Central memory CD8-positive, alpha-beta T cell (primary cell): ENCODE data around the gene SUMF1.

ENCODE experiments used
- ATAC-seq: fragments of 150-1000 bp; cut with Tn5 transposase; replicated peaks from 2 replicates; pipeline ENCODE4 v1.10.0; 2022; ENCODE audit warnings: mild to moderate bottlenecking, moderate FRiP score, moderate number of reproducible peaks; ENCODE audit not compliant: poor library complexity, severe bottlenecking; ENCODE audit errors: extremely low read depth
- DNase-seq, 2 donors: peaks; one replicate each; pipeline ENCODE4 v3.0.0; 2021; ENCODE audit warnings: low spot score in 2 of 2
- H3K27ac Mint-ChIP-seq: one replicate; pipeline ENCODE4 v1.8.0; 2022; ENCODE audit warnings: low read depth, mild to moderate bottlenecking, moderate library complexity, mixed read lengths
- H3K27me3 Mint-ChIP-seq: one replicate; pipeline ENCODE4 v1.8.0; 2022; ENCODE audit warnings: mixed read lengths
- H3K36me3 Mint-ChIP-seq: one replicate; pipeline ENCODE4 v1.8.0; 2022; ENCODE audit warnings: mild to moderate bottlenecking, moderate library complexity, mixed read lengths; ENCODE audit not compliant: insufficient read depth
- H3K4me1 Mint-ChIP-seq: one replicate; pipeline ENCODE4 v1.8.0; 2022; ENCODE audit warnings: mixed read lengths
- H3K4me3 Mint-ChIP-seq: one replicate; pipeline ENCODE4 v1.8.0; 2022; ENCODE audit warnings: mild to moderate bottlenecking, moderate library complexity, mixed read lengths
- H3K9me3 Mint-ChIP-seq: one replicate; pipeline ENCODE4 v1.8.0; 2022; ENCODE audit warnings: mixed read lengths

The SUMF1 gene

DNA sequence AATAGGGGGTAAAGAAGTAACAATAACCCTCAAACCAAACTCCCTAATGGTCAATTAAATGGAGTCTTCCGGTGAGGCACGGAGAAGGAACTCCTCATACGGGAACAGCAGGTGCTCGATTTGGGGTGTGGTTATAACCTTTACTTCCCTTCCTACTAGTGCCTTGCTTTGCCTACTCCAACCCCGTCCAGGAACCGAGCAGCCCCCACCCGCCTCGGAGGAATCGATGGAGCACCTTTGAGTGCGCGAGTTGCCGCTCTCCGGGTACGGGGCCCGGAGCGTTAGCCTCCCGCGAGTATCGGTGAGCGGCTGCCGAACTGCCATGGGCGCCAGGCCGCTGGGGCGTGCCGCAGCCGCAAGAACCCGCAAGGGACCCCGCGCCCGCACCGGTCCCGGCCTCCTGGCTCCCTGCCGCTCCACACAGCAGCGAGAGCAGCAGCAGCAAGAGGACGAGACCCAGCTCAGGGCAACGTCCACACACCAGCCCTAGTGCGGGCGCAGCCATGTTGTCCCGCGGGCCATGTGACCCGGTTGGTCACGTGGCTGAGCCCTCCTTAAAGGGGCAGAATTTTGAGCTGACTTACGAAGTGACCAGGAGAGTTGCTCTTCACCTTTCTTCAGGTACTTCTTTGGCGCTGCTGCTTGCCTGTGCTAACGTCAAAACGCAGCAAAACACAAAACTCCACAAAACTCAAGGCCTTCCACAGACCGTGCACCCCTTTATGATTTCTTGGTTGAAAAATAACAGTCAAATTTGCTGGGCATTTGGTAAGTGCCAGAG, at the start of gene SUMF1:
Gene SUMF1 (minus strand): TSS at position 529 of the 781 bp plus-strand sequence. CDS start 24 bp downstream, at position 505.
- Mint-ChIP-seq H3K4me1 (peaks cover 12% of the 10 kb centered on the region), H3K27me3 (peaks cover 4% of the 10 kb centered on the region), H3K36me3 (peaks cover 5% of the 10 kb centered on the region), H3K27ac (peak within 1 kb of the TSS; percentile 89), H3K9me3 (no peaks in the 10 kb centered on the region), H3K4me3 (peak within 1 kb of the TSS; percentile 85)
- DNase-seq (peak; percentile 52 to 53), ATAC-seq (peak; percentile 98)

DNA sequence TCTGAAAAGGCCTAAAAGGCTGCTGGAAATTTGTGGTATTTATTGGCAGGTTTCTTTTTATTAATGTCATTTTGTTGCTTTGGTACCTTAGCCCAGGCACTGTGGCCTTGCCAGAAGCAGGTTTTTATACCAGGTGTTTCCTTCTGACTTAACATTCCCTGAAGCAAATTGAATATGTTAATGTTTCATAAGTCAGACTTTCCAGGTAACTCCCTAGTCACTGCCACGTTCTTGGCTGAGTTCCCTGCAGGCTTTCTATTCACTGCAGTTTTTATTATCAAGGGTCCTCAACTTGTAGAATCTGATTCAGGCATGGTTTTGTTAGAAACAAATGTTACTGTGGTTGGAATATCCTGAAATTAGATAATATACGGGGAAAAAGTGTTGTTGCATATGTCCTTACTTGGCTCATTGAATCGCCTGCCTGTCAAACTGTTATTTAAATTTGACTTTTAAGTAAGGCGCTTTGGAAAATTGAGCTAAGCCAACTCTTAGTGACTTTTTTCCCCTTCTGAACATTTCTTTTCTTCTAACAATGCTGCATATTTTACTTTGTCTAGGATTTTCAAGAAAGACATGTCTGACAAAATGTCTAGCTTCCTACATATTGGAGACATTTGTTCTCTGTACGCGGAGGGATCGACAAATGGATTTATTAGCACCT, 49.0 kb upstream of the SUMF1 start:
- Mint-ChIP-seq H3K27me3 (no peaks in the 10 kb centered on the region), H3K27ac (peak overlapping the region; percentile 38), H3K4me1 (peaks cover 25% of the 10 kb centered on the region), H3K9me3 (no peaks in the 10 kb centered on the region), H3K36me3 (peaks cover 2% of the 10 kb centered on the region), H3K4me3 (no peak overlapping the region)
- ATAC-seq = no peak
- no peak for DNase-seq

DNA sequence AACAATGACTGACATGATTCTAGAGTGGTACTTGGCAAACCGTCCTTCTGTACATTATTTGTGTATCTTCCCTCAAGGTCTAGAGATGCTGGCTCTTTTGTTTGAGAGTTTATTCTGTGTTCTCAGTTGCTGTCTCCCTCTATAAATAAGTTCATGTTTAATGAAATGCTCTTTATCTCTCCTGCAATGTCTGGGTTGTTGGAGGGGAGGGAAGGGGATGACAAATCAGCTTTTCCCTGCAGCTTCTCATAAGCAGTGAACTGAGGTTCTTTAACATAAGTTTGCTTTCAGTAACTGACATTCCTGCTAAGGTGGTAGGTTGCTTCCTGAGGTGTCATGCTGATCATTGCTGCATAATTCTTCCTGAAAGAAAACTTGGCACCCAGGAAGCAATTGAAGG, 47.8 kb upstream of the SUMF1 start:
- Mint-ChIP-seq H3K4me1 (peaks cover 36% of the 10 kb centered on the region), H3K4me3 (no peak overlapping the region), H3K27me3 (no peaks in the 10 kb centered on the region), H3K36me3 (peaks cover 5% of the 10 kb centered on the region), H3K9me3 (no peaks in the 10 kb centered on the region), H3K27ac (no peak overlapping the region)
- ATAC-seq (no peak), DNase-seq (no peak)

DNA sequence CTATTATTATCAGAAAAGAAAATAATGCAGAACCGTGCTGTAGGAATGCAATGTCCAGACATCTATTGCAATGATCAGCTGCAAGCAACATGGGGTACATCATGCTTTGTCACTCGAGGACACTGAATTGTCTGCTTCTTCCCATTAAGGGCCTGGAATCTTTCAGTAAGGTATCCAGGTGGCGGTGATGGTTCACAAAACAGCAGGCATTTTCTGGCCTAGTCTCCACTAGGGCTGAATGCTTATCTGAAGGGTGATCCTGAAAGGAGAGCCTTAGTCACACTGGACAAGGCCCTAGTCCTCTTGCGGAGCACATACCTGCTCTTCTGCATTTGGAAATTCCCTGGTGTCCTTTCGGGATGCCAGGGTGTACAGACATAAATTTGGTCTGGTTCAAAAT, 47.3 kb upstream of the SUMF1 start:
- no peak for ATAC-seq
- H3K4me1 Mint-ChIP-seq = peaks cover 34% of the 10 kb centered on the region
- DNase-seq = no peak
- H3K4me3 Mint-ChIP-seq = no peak overlapping the region
- peaks cover 5% of the 10 kb centered on the region for H3K36me3 Mint-ChIP-seq
- H3K27ac Mint-ChIP-seq = no peak overlapping the region
- no peaks in the 10 kb centered on the region for H3K9me3 Mint-ChIP-seq
- no peaks in the 10 kb centered on the region for H3K27me3 Mint-ChIP-seq

DNA sequence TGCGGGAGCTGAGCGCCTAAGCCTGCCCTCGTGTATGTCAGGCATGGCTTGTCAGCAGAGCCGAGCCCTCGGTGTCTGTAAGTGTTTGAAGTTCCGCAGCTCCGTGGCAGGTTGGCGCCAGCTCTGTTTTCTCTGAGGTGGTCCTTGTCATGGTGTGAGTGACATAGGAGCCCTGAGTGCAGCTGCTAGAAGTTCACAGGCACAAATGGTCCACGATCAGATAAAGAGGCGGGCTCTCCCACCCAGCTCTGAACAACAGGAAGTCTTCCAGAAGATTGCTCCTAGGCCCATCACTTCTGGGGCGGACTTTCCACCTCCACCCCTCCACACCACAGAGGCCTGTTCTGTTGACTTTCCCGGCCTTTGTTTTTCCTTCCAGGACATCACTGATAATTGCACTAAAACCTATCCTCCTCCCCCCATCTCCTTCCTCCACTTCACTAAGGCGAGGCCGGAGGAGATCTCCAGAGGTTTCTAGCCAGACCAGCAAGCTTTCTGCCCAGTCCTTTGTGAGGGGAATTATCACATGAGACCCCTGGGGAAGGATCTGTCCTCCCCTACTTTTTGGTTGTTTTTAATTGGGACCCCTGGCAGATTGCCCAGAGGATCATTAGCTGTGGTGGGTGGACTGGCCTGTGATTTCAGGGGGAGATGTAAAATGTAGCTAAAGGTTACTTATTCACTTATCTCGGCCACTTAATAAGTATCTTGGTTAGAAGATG, 46.0 kb upstream of the SUMF1 start:
- ATAC-seq = no peak

DNA sequence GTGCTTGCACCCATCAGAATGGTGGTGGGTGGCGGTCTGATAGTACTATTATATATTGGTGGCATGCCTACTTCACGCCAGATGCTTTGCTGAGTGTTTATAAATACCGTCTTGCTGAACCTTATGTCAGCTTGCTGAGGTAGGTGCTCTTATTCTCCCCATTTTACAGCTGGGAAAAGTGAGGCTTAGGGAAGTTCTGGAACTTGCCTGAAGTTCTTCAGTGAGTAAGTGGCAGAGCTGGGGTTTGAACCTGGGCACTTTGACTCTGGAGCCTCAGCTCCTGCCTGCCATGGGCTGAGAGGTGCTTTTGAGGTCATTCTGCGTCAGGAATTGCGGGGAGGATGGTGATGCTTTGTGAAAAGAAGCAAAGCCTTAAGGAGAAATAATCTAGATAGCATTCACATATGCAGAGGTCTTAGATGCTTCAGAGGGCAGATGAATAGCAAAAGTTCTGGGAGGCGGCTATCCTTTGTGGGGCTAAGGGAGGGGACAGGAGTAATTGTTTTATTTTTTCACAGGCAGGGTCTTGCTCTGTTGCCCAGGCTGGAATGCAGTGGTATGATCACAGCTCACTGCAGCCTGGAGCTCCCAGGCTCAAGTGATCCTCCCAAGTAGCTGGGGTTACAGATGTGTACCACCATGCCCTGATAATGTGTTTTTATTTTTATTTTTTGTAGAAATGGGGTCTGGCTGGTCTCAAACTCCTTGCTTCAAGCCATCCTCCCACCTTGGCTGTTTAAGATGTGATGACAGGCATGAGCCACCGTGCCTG, 44.6 kb upstream of the SUMF1 start:
- no peak overlapping the region for H3K27ac Mint-ChIP-seq
- H3K4me3 Mint-ChIP-seq = no peak overlapping the region
- DNase-seq = no peak
- H3K4me1 Mint-ChIP-seq = peaks cover 27% of the 10 kb centered on the region
- peaks cover 4% of the 10 kb centered on the region for H3K36me3 Mint-ChIP-seq
- no peaks in the 10 kb centered on the region for H3K9me3 Mint-ChIP-seq
- H3K27me3 Mint-ChIP-seq = no peaks in the 10 kb centered on the region
- ATAC-seq = no peak

More for the DNA sequence above, 46.0 kb upstream of the SUMF1 start:
- Mint-ChIP-seq H3K4me1 (peaks cover 24% of the 10 kb centered on the region), H3K9me3 (no peaks in the 10 kb centered on the region), H3K27ac (no peak overlapping the region), H3K36me3 (peaks cover 5% of the 10 kb centered on the region), H3K4me3 (no peak overlapping the region), H3K27me3 (no peaks in the 10 kb centered on the region)
- DNase-seq = no peak

DNA sequence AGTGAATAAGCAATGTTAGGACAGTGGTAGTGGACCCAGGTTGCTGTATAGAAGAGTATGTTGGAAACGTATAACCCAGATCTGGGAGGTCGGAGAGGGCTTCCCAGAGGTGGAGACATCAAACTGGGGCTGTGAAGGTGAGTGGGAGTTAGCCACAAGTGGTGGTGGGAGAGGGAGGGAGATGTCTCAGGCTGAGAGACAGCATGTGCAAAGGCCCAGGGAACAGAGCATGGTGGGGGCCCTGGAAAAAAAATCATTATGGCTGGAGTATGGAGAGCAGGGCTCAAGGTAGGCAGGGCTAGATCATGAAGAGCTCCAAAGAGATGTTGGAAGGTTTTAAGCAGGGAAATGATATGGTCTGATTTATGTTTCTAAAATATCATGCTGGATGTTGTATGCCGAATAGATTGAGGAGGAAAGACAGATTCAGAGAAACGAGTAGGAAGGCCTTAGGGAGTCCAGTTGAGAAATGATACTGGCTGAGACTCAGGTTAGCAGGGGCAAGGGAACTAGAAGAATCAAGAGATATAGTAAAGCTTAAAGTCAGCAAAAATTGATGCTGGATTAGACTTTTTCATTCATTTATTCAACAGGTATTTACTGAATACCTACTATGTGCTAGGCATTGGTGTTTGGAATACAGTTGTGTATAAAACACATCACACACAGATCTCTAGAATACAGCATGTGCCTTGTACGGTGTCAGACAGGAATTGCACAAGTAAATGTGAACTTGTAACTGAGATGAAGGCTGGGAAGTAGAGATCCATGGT, 43.1 kb upstream of the SUMF1 start:
- ATAC-seq (no peak), DNase-seq (no peak)
- H3K4me3 Mint-ChIP-seq = no peak overlapping the region
- no peaks in the 10 kb centered on the region for H3K9me3 Mint-ChIP-seq
- H3K36me3 Mint-ChIP-seq = peaks cover 4% of the 10 kb centered on the region
- no peak overlapping the region for H3K27ac Mint-ChIP-seq
- no peaks in the 10 kb centered on the region for H3K27me3 Mint-ChIP-seq
- H3K4me1 Mint-ChIP-seq = peaks cover 41% of the 10 kb centered on the region

DNA sequence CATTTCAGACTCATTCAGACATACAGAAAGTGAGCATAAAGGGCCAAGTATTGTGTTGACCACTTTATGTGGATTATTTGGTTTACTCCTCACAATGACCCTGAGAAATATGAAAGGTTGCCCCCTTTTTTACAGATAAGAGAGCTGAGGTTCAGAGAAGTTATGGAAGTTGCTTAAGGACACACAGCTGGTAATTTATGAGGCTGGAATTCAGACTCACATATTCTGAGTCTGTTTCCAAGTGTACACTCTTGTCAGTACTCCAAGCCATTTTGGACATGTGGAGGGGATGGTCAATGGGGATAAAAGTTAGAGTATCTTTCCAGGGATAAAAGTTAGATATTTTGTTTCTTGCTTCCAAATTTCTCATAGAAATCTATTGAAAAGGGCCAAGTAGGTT, 42.0 kb upstream of the SUMF1 start:
- Mint-ChIP-seq H3K4me1 (peaks cover 52% of the 10 kb centered on the region), H3K36me3 (peaks cover 4% of the 10 kb centered on the region), H3K27me3 (no peaks in the 10 kb centered on the region), H3K4me3 (no peak overlapping the region), H3K27ac (no peak overlapping the region), H3K9me3 (no peaks in the 10 kb centered on the region)
- DNase-seq (no peak), ATAC-seq (no peak)

DNA sequence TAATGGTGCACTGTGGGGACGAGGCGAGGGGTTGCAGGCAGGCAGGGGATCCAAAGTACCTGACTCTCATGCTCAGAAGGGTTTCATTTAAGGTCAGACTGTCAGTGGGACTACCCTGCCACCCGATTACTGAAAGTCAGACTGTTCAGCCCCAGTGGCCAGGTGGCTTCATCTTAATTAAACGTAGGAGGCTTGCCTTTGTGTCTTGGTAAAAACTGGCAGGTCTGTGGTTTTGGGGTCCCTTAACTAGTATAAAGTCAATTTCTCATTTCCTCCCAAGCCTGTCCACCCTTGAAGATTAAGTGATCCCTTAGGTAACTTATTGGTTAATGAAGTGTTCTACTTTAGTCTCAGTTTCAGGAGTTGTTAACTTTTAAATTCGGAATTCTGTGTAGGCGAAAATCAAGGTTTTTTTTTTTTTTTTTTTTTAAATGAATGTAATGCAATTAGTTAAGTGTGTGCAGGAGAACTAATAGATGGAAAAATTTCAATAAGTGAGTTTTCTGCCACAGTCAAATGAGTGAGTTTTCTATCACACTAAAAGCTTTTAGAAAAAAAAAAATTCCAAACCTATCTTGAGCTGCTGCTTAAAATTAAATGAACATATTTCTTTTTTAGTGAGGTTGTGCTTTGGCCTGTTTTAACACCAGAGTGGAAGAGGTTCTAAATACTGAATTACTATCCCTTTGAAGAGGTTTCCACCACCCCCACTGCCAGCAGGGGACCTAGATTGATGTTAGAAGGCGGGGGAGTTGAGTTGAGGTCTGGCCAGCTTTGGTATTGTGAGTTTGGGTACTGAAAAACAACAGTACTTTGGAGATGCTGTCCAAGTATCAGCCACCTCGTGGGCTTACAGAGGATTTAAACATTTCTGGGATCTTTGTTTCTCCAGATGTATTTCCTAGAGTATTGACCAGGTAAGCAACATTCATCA, 41.2 kb upstream of the SUMF1 start:
- ATAC-seq (no peak), DNase-seq (no peak)
- Mint-ChIP-seq H3K4me3 (no peak overlapping the region), H3K36me3 (peaks cover 4% of the 10 kb centered on the region), H3K27ac (no peak overlapping the region), H3K4me1 (peaks cover 55% of the 10 kb centered on the region), H3K27me3 (no peaks in the 10 kb centered on the region), H3K9me3 (no peaks in the 10 kb centered on the region)

DNA sequence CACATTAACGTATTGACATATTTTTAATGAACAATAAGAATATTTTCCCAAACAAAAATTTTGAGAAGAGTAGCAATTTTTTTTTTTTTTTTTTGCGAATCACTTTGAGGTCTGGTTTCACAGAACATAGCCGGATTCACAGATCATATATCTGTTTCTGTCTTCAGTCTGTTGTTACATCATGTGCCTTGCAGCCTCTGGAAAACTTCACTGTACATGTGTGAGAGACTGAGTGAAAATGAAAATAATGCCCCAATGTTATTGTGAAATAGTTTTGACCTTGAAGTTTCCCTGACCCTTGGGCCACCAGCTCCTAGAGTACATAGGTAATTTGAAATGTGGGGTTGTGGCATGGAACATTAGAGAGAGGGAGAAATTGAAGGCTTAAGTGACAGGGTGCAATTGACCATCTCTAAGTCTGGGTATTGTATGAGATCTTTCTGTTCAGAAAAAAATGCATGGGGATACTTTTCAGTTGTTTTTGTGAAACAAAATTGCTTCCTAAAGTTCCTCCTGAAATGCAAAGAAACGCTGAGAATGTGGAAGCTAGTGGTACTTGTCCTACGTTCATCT, 40.0 kb upstream of the SUMF1 start:
- H3K4me1 Mint-ChIP-seq = peaks cover 55% of the 10 kb centered on the region
- no peaks in the 10 kb centered on the region for H3K27me3 Mint-ChIP-seq
- ATAC-seq = no peak
- no peaks in the 10 kb centered on the region for H3K9me3 Mint-ChIP-seq
- peaks cover 5% of the 10 kb centered on the region for H3K36me3 Mint-ChIP-seq
- H3K27ac Mint-ChIP-seq = no peak overlapping the region
- no peak for DNase-seq
- H3K4me3 Mint-ChIP-seq = no peak overlapping the region

DNA sequence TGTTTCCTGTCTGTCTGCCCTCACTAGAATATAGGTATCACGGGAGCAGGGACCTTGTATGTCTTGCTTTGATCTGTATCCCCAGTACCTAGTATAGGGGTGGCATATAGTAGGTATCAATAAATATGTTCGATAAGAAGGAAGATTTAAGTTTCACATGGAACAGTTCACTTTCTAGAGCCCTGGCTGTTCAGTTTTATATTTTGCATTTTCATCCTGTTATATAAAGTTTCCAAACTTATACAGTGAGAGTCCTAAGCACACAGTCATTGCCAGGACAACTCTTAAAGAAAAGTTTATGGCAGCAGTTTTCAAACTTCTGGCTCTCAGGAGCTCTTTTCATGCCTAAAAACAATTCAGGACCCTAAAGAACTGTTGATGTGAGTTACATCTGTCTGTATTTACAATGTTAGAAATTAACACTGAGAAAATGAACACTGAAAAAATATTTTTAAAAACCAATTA, 39.5 kb upstream of the SUMF1 start:
- DNase-seq = no peak
- H3K9me3 Mint-ChIP-seq = no peaks in the 10 kb centered on the region
- no peaks in the 10 kb centered on the region for H3K27me3 Mint-ChIP-seq
- peaks cover 55% of the 10 kb centered on the region for H3K4me1 Mint-ChIP-seq
- no peak for ATAC-seq
- H3K36me3 Mint-ChIP-seq = peaks cover 10% of the 10 kb centered on the region
- peak overlapping the region; percentile 25 for H3K4me3 Mint-ChIP-seq
- H3K27ac Mint-ChIP-seq = peak overlapping the region; percentile 12
